ENCODE data around the gene CLDN34.

CLDN34 gene

GRCh38 chrX:9983441-9983840 is 16.3 kb downstream of the CLDN34 start:
- DNase-seq, result no peak

- no peak for DNase-seq
These were observed 16.7 kb downstream of the CLDN34 start for GRCh38 chrX:9983846-9984245.

- DNase-seq, result no peak
These were observed 21.6 kb downstream of the CLDN34 start for GRCh38 chrX:9988762-9989161.

GRCh38 chrX:9992061-9992460 is 24.9 kb downstream of the CLDN34 start:
- DNase-seq, result no peak

- DNase-seq, result no peak
These were observed 25.6 kb downstream of the CLDN34 start for GRCh38 chrX:9992724-9993123.

DNA sequence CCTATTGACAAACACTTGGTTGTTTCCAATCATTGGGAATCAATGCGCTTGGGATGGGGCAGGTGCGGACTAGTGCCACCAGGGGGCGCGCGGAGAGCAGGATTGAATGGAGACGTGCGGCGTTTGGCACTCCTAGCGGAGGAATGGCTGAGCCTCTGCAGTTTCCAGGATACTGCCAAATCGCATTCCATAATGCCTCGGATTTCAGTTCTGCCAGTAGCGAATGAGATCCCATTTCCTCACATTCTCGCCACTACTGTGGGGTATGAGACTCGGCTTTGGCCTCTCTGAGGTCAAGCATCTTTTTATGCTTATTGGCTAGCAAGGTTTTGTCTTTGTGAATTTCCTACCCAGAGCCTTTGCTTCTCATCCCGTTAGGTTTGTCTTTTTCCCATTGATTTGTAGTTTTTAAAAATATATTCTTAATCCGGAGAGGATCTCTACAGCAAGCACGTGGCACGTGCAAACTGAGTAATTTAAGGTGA is 28.7 kb downstream of the CLDN34 start:
- peak; percentile 80 for DNase-seq

DNA sequence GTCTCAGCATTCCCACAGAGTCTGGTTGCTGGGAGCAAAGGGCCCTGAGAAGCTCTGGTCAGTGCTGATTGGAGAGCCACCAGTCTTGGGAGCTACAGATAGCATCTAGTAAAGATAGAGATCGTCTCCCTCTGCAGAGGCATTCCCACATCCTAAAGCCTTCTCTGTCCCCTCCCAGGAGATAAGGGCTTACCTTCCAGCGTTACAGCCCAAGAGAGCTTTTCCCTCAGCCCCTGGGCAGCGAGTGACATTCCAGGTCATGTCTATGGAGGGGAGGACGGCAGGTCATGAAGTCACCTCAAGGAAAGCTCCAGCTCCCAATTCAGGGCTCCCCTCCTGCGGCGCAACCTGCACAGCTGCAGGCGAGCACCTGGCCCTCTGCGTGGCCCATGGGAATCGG is 29.9 kb downstream of the CLDN34 start:
- DNase-seq, result peak; percentile 68

- DNase-seq, result no peak
These were observed 30.4 kb downstream of the CLDN34 start for GRCh38 chrX:9997524-9997923.

DNA sequence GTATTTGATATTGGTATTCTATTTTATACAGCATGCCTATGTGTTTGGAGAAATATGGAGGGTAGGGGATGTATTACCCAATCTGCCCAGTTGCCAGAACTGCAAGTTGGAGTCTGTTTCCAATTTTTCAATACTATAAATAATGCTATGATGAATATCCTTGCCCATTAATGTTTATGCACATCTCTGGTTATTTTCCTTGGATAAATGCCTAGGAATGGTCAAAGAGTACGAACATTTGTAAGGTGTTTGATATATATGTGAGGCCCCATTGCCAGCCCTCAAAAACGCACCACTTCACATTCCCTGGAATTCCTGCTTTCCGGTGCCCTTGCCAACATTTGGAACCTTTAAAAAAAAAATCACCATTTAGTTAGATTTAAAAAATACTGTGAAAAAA is 34.3 kb downstream of the CLDN34 start:
- DNase-seq, result no peak

GRCh38 chrX:10004832-10005475 is 37.8 kb downstream of the CLDN34 start:
- no peak for DNase-seq

DNA sequence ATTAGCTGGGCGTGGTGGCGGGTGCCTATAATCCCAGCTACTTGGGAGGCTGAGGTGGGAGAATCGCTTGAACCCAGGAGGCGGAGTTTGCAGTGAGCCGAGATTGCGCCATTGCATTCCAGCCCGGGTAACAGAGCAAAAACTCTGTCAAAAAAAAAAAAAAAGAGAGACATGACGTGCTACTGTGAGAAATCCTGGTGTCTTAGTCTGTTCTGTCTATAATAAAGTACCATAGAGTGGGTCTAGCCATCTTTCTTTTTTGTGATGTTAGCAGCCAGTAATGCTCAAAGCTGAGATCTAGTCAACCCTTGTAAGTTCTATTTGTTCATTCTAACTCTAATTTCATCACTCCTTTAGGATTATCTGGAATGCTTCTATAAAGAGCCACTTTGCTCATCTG is 38.9 kb downstream of the CLDN34 start:
- no peak for DNase-seq

GRCh38 chrX:10006770-10007169 is 39.6 kb downstream of the CLDN34 start:
- DNase-seq, result peak; percentile 78

GRCh38 chrX:10007621-10008020 is 40.5 kb downstream of the CLDN34 start:
- DNase-seq, result no peak

GRCh38 chrX:10008483-10009056 is 41.4 kb downstream of the CLDN34 start:
- no peak for DNase-seq

- DNase-seq, result no peak
These were observed 42.6 kb downstream of the CLDN34 start for GRCh38 chrX:10009741-10010140.

GRCh38 chrX:10010686-10011085 is 43.5 kb downstream of the CLDN34 start:
- no peak for DNase-seq

DNA sequence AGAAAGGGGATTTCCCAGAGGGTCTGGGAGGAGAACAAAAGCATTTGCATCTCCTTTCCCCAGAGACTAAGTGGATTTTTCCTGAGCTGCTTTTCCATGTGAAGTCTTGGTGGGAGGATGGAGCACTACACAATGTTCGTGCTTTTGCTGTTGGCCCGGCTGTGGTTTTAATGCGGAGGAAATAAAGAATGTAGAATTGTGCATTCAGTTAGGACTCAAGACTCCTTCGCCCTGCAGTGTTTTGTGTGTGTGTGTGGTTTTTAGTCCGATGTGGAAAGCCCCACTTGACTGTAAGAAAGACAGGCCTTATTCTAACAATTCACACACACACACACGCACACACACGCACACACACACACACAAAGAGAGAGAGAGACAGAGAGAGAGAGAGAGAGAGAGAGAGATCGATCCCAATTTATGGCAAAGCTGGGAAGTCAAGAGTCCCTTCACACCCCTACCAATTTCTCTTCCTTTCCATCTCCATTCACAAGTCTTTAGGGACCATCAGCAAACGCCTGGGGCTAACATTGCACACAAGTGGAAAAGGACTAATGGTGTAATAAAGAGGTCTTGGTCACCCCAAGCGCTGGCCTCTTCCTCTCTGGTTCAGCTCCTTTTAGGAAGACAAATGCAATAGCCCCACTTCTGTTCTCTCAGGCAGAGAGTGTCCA is 44.2 kb downstream of the CLDN34 start:
- peak; percentile 54 for DNase-seq

- DNase-seq, result peak; percentile 57
These were observed 44.8 kb downstream of the CLDN34 start for GRCh38 chrX:10011991-10012390.

DNA sequence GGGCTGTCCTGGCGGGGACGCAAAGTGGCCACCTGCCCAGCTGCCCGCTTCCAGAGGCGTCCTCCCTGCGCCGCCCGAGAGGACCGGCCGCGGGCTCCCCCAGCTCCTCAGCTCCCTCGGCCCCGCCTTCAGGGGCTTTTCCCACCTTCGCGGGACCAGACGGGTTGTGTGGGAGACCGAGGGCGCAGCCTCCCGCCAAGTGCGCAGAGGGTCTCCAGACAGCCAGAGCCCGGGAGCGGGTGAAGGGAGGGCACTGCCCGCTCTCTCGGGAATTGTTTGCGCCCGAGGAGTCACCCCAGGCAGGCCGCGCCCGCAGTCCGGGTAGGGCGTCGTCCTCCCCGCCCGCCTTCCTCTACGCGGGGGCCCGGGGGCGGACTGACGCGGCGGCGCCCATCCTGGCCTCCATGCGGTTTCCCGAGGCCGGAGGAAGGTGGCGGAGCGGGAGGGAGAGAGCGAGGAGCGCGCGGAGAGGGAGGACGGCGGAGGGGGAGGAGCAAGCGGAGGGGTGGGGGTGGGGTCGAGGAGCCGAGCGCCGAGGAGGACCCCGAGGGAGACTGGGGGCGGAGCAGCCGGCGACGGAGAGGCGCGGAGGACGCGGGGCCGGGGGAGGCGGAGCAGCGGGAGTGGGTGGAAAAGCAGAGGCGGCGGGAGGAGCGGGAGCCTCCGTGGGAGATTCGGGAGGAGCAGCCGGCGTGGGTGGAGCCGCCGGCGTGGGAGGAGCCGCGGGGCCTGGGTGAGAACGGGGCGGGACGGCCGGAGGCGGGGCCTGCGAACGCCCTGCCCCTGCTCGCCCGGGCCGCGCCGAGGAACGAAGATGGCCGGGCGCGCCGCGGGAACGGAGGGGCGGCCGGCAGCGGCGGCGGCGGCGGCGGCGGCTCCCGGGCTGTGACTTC is 47.5 kb downstream of the CLDN34 start:
- DNase-seq, result peak; percentile 95

GRCh38 chrX:10015355-10015722 is 48.2 kb downstream of the CLDN34 start:
- no peak for DNase-seq

GRCh38 chrX:10015723-10016518 is 48.8 kb downstream of the CLDN34 start:
- peak; percentile 73 for DNase-seq

DNA sequence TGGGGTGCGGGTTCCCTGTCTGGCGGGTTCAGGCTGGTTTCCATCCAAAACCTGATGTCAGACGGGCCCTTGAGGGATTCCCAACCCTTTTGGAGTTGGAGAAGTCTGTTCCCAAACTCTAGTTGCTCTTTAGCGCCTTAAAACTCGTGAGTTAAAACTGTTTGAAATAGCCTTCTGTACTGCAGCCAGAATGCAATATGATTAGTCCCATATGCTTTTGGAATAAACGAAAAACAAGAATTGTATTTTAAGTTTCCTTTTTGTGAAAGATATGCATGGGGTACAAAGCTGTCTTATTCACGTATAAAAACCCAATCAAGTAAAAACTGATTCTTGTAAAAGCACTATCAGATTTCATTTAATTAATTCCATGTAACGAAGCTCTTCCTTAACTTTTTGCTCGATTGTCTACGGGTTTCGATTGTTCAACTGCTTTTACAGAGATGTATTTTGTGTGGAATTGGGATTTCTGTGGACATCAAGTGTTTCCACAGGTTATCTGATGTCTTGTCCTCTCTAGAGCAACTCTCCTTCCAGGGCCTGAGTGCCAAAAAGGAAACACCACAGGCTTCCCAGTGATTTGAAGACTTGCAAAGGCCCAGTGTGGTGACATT is 49.5 kb downstream of the CLDN34 start:
- DNase-seq, result no peak
